22Rv1 (cell line): ENCODE measurements around the gene DCLK1.

ENCODE experiments used
- H3K27ac ChIP-seq: fragments of 450-650 bp; 2 replicates; pipeline ENCODE4 v1.5.1; 2017
- ZFX ChIP-seq: fragments of 450-650 bp; IDR thresholded peaks from 2 replicates; pipeline ENCODE4 v1.6.1; 2017; ENCODE audit warnings: antibody characterized with exemption, borderline replicate concordance
- TF ChIP-seq, protein P1 (sequence below): fragments of 450-650 bp; IDR thresholded peaks from 2 replicates; pipeline ENCODE4 v1.5.1; 2017; ENCODE audit warnings: mild to moderate bottlenecking

The DCLK1 gene

GRCh38 chr13:35824395-35824794 lies 306.8 kb downstream of the DCLK1 start:
- no peak overlapping the region for H3K27ac ChIP-seq
- no peak for TF ChIP-seq ZFX
- TF ChIP-seq, protein P1, sequence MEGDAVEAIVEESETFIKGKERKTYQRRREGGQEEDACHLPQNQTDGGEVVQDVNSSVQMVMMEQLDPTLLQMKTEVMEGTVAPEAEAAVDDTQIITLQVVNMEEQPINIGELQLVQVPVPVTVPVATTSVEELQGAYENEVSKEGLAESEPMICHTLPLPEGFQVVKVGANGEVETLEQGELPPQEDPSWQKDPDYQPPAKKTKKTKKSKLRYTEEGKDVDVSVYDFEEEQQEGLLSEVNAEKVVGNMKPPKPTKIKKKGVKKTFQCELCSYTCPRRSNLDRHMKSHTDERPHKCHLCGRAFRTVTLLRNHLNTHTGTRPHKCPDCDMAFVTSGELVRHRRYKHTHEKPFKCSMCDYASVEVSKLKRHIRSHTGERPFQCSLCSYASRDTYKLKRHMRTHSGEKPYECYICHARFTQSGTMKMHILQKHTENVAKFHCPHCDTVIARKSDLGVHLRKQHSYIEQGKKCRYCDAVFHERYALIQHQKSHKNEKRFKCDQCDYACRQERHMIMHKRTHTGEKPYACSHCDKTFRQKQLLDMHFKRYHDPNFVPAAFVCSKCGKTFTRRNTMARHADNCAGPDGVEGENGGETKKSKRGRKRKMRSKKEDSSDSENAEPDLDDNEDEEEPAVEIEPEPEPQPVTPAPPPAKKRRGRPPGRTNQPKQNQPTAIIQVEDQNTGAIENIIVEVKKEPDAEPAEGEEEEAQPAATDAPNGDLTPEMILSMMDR = no peak

DNA sequence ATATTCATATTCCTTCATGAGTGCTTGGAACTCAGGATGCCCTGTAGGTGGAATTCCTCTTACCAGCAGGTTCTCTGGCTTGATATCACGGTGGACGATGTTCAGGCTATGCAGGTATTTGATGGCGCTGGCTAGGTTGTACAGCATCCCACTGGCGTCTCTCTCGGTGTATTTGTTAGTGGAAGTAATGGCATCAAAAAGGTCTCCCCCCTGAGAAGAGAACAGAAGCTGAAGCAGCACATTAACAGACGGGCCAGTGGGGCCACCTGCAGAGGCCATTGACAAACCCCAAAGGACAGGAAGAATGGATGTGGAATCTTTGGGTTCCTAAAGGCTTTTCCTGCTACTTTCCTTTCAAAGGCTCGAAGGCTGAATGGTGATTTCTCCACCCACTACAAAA lies 308.5 kb downstream of the DCLK1 start:
- TF ChIP-seq, protein P1 = no peak
- TF ChIP-seq ZFX = no peak
- H3K27ac ChIP-seq = no peak overlapping the region

- no peak for TF ChIP-seq ZFX
- TF ChIP-seq, protein P1 = peak; percentile 89
- no peak overlapping the region for H3K27ac ChIP-seq
These were observed 312.5 kb downstream of the DCLK1 start for GRCh38 chr13:35818633-35819067.

DNA sequence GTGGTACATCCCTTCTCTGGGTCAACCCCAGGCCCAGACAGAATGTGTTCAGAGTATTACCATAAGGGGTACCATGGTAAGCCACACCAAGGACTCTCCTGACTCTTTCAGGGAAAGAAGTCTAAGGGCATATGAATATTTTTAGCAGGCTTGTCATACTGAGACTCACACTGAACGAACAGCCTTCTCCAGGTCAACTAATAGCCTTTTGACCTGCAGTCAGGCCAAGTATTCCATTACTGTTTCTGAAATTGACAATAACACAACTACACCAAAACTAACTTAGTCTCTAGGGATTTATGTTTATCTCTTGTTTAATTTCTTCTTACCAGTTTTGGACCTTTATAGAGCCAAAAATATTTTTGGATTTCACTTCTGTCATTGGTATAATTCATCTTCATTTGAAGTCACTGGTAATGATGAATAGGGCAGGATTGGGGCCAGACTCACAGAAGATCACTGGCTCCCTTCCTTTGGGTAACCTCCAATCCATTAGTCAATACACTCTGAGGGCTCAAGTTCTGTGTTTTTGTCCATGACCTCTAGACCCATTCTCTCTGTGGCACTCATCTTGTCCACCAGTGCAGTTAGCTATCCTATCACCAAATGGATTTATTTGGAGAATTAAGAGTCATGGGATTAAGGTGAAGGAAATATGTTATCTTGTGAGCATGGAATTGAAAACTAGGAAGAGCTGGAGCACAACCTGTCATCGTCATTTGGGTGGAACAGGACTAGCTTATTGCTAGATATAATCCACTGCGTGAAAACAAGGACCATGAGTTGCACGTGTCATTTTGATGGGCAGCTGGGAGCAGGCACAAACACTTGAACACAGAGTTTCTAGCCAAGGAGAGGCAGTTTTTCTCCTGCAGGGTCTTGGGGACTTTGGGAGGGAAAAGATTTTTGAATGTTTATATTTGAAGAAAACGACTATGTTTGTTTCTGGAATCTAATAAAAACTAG lies 313.3 kb downstream of the DCLK1 start:
- H3K27ac ChIP-seq = no peak overlapping the region
- TF ChIP-seq ZFX = no peak
- TF ChIP-seq, protein P1 = no peak

GRCh38 chr13:35814605-35815011 lies 316.6 kb downstream of the DCLK1 start:
- TF ChIP-seq, protein P1 = no peak
- TF ChIP-seq ZFX = no peak
- no peak overlapping the region for H3K27ac ChIP-seq

DNA sequence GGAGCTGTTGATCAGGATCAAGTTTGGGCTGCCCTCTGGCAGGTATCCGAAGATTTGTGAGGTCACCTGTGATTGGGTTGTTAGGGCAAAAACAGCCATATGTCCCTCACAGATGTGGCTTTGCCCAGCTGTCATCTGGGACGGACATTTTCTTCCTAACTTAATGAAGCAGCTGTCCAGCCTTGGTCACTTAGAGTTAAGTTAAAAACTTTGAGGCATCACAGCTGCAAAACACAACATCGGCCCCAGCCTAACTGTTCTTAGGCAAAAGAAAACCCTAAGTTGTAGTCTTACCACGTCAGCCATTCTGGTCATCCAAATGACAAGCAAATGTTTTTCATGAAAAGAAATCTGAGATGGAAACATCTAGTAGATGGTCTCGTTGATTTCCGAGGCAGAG lies 318.4 kb downstream of the DCLK1 start:
- no peak overlapping the region for H3K27ac ChIP-seq

More for the DNA sequence above, 318.4 kb downstream of the DCLK1 start:
- TF ChIP-seq ZFX = no peak
- TF ChIP-seq, protein P1 = no peak
